Measurements from ENCODE around the gene EPB41L4B.
"Not testable (repeated sequence)": the region's sequence is repeated elsewhere in the genome, so short reads cannot be mapped to it uniquely, and the experiment has no call there.

The EPB41L4B gene

DNA sequence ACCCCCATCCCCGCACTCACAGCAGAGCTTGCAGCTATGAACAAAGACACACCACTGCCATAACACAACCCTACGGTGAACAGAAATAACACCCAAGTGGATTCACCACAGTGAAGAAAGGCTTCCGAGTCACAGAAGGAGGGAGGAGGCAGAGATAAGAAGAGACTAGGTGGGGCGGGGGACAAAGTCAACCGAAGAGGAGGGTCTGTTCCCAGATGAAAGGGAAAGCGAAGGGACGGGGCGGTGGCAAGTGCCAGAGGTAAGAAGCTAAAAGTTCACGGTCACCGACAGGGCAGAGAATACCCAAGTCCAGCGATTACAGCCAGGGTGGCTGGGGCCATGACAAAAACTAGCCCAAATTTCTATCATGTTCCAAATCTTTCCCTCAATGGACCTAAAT, 21.0 kb downstream of the EPB41L4B start:
- 91 to 97% methylated on average over 10 to 11 of the region's 11 CpGs for WGBS, 2 experiments (ENCODE audit: insufficient coverage in 2 of 2)
- H3K4me1 ChIP-seq (ENCODE audit: control insufficient read depth, insufficient read depth, low read length, poor library complexity, severe bottlenecking): no peaks in the 10 kb centered on the region
- no peaks in the 10 kb centered on the region for H3K36me3 ChIP-seq (ENCODE audit: control insufficient read depth, insufficient read depth, low read length)
- no peaks in the 10 kb centered on the region for H3K9me3 ChIP-seq (ENCODE audit: control insufficient read depth, low read length)
- no peak overlapping the region for H3K27ac ChIP-seq (ENCODE audit: low read depth, low read length, severe bottlenecking)
- no peak overlapping the region for H3K4me3 ChIP-seq (ENCODE audit: extremely low read depth, insufficient read depth, low read length, poor library complexity, severe bottlenecking)

DNA sequence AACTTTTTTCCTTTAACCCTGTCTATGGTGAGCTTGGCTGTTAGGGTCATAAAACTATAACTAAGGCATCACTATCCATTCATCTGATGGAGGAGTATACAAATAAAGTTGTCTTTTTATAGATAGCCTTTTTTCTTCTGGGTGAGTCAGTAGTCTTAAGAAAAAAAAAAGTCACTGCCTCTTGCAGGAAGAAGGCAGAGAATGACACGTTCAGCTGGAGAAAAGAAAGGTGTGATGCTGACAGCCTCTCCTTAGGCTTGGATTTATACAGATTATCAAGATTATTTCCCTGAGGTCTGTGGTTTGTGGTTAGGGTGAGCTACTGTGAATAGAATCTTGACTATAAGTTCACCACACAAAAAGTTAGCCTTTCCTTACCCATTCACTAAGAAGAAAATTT, 23.0 kb downstream of the EPB41L4B start:
- H3K36me3 ChIP-seq (ENCODE audit: control insufficient read depth, insufficient read depth, low read length): no peaks in the 10 kb centered on the region
- no CpG with 5 or more reads among the region's 1 CpG for WGBS, 2 experiments (ENCODE audit: insufficient coverage in 2 of 2)
- no peak overlapping the region for H3K27ac ChIP-seq (ENCODE audit: low read depth, low read length, severe bottlenecking)
- no peak overlapping the region for H3K4me3 ChIP-seq (ENCODE audit: extremely low read depth, insufficient read depth, low read length, poor library complexity, severe bottlenecking)
- H3K9me3 ChIP-seq (ENCODE audit: control insufficient read depth, low read length): no peaks in the 10 kb centered on the region
- no peaks in the 10 kb centered on the region for H3K4me1 ChIP-seq (ENCODE audit: control insufficient read depth, insufficient read depth, low read length, poor library complexity, severe bottlenecking)

DNA sequence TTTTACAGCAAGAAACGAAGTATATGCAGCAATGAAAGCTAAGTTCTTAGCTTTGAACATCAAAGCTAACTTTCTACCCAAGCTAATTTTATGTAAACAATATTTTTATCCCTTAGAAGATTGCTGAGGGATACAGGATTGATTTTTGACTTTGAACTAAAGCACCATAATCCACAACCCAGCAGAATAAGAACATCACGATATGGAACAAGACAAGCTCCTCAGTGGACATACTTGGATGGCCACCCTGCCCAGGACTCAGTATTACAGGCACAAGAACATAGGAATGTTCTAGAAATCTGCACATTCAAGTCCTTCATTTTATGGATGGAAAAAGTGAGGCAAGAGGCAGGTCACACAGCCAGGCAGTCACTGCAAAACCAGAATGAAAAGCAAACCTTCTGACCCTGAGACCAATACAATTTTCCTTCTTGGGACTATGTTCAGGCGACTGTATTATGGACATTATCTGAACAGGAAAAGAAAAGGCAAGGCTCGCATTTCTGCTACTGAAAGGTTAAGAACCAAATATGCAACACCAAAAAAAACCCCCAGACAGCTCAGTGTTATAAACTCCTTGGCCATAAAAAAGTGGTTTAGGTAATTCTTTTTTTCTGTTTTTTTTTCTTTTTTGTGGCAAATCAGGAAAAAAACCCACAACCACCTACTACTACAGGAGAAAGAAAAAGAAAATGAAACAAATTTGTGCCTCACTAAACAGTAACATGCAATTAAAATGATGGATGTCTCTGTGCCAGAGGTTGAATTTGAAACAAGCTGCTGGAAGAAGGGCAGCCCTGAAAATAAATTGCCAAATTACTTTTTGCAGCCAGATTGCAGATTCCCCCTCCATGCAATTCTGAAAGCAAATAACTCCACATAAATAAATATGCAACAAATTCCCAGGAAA, 25.4 kb downstream of the EPB41L4B start:
- Histone ChIP-seq H3K36me3 (ENCODE audit: control insufficient read depth, insufficient read depth, low read length) (no peaks in the 10 kb centered on the region), H3K9me3 (ENCODE audit: control insufficient read depth, low read length) (no peaks in the 10 kb centered on the region), H3K27ac (ENCODE audit: low read depth, low read length, severe bottlenecking) (no peak overlapping the region), H3K4me3 (ENCODE audit: extremely low read depth, insufficient read depth, low read length, poor library complexity, severe bottlenecking) (no peak overlapping the region), H3K4me1 (ENCODE audit: control insufficient read depth, insufficient read depth, low read length, poor library complexity, severe bottlenecking) (no peaks in the 10 kb centered on the region)
- no CpG with 5 or more reads among the region's 4 CpGs for WGBS, 2 experiments (ENCODE audit: insufficient coverage in 2 of 2)

DNA sequence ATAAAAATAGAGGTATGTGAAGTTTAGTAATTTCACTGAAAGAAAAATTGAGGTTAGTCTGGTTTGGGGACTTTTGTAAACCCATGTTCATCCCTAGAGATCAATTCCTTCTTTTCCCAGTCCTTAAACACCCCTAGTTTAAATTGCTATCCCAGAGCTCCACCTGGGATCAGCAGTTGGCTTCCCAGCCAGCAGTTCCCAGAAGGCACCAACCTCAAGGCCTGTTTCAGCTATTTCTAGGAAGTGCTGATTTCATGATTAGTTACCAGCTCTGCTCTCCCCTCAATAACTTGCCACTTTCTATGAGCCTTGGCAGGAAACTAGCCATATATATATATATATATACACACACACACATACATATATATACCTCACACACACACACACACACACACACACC, 30.5 kb downstream of the EPB41L4B start:
- no peak overlapping the region for H3K4me3 ChIP-seq (ENCODE audit: extremely low read depth, insufficient read depth, low read length, poor library complexity, severe bottlenecking)
- no peaks in the 10 kb centered on the region for H3K36me3 ChIP-seq (ENCODE audit: control insufficient read depth, insufficient read depth, low read length)
- no peaks in the 10 kb centered on the region for H3K9me3 ChIP-seq (ENCODE audit: control insufficient read depth, low read length)
- no peak overlapping the region for H3K27ac ChIP-seq (ENCODE audit: low read depth, low read length, severe bottlenecking)
- H3K4me1 ChIP-seq (ENCODE audit: control insufficient read depth, insufficient read depth, low read length, poor library complexity, severe bottlenecking): no peaks in the 10 kb centered on the region

DNA sequence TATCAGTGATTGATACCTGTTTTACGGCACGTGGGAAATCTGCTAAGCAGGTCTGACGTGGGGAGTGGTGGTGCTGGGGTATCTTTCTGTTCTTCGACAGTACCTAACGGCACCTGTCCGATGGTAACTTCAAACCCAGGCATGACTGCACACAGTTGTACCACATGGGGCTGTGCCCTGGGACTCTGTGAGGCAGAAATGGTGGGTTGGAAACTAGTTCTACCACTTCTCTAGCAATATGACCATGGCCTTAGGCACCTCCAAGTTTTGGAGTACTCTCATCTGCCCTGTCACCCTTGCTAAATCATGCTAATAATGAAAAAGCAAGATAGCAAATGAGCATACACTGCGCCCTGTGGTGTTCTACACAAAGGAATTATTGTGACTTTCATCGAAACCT, 30.9 kb downstream of the EPB41L4B start:
- H3K9me3 ChIP-seq (ENCODE audit: control insufficient read depth, low read length): no peaks in the 10 kb centered on the region
- no peak overlapping the region for H3K4me3 ChIP-seq (ENCODE audit: extremely low read depth, insufficient read depth, low read length, poor library complexity, severe bottlenecking)
- 87 to 97% methylated on average over 4 of the region's 8 CpGs for WGBS, 2 experiments (ENCODE audit: insufficient coverage in 2 of 2)
- no peaks in the 10 kb centered on the region for H3K36me3 ChIP-seq (ENCODE audit: control insufficient read depth, insufficient read depth, low read length)
- no peak overlapping the region for H3K27ac ChIP-seq (ENCODE audit: low read depth, low read length, severe bottlenecking)
- no peaks in the 10 kb centered on the region for H3K4me1 ChIP-seq (ENCODE audit: control insufficient read depth, insufficient read depth, low read length, poor library complexity, severe bottlenecking)

DNA sequence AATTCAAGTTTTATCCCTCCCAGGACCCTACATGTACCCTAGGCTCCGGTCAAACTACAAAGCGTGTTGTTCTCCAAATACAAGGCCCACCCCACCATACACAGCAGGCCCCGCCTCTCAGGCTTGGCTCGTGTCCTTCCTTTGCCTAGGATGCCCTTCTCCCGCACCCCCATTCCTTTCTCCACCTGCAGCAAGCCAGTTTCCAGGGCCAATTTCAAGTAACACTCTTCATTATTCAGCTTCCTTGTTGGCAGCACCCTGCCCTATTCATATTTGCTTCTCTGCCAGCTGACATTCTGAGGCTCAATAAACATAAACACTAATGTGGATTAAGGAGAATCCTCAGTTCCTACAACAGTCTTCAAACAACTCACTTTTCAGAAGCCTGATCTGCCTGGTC, 31.7 kb downstream of the EPB41L4B start:
- H3K4me1 ChIP-seq (ENCODE audit: control insufficient read depth, insufficient read depth, low read length, poor library complexity, severe bottlenecking): no peaks in the 10 kb centered on the region
- no peak overlapping the region for H3K4me3 ChIP-seq (ENCODE audit: extremely low read depth, insufficient read depth, low read length, poor library complexity, severe bottlenecking)
- H3K9me3 ChIP-seq (ENCODE audit: control insufficient read depth, low read length): no peaks in the 10 kb centered on the region
- H3K27ac ChIP-seq (ENCODE audit: low read depth, low read length, severe bottlenecking): no peak overlapping the region
- no peaks in the 10 kb centered on the region for H3K36me3 ChIP-seq (ENCODE audit: control insufficient read depth, insufficient read depth, low read length)
- WGBS, 2 experiments (ENCODE audit: insufficient coverage in 2 of 2): 90 to 93% methylated on average over 5 of the region's 5 CpGs

DNA sequence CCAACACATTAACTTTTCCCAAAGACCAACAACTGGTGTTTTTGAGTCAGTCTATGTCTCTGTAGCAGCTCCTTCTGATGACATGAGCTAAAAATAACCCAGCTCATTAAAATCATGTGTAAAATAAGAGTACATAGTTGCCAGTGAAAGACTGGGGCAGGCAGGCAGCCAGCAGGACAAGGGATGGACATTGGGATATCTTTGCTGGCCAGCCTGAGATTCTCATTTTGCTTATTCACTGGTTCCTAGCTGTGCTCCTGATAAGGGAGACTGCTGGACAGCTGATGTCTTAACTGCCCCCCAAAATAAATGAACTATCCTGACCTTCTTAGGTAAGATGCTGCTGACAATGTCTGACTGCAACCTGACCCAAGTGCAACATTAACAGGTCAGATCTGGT, 33.9 kb downstream of the EPB41L4B start:
- no peaks in the 10 kb centered on the region for H3K9me3 ChIP-seq (ENCODE audit: control insufficient read depth, low read length)
- no peak overlapping the region for H3K4me3 ChIP-seq (ENCODE audit: extremely low read depth, insufficient read depth, low read length, poor library complexity, severe bottlenecking)
- no peak overlapping the region for H3K27ac ChIP-seq (ENCODE audit: low read depth, low read length, severe bottlenecking)
- H3K4me1 ChIP-seq (ENCODE audit: control insufficient read depth, insufficient read depth, low read length, poor library complexity, severe bottlenecking): no peaks in the 10 kb centered on the region
- no peaks in the 10 kb centered on the region for H3K36me3 ChIP-seq (ENCODE audit: control insufficient read depth, insufficient read depth, low read length)

DNA sequence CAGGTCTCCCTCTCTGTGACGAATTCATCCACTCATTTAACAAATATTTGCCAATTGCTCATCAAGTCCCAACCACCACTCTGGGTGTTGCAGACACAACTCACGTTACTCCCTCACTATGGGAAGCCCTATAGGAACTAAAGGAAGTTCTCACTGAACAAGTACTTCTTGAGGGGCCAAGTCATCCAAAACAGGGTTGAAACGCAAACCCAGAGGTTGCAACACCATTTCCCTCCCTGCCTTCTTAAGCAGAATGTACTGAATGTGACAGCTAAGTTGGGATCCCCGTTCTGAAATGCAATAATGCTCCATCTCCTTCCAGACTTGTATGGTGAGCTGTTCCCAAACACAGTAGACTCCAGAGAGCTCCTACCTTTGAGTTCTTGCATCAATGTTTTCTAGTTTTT, 34.3 kb downstream of the EPB41L4B start:
- Histone ChIP-seq H3K4me1 (ENCODE audit: control insufficient read depth, insufficient read depth, low read length, poor library complexity, severe bottlenecking) (no peaks in the 10 kb centered on the region), H3K4me3 (ENCODE audit: extremely low read depth, insufficient read depth, low read length, poor library complexity, severe bottlenecking) (no peak overlapping the region), H3K9me3 (ENCODE audit: control insufficient read depth, low read length) (no peaks in the 10 kb centered on the region), H3K27ac (ENCODE audit: low read depth, low read length, severe bottlenecking) (no peak overlapping the region), H3K36me3 (ENCODE audit: control insufficient read depth, insufficient read depth, low read length) (no peaks in the 10 kb centered on the region)
- WGBS, 2 experiments (ENCODE audit: insufficient coverage in 2 of 2): 85 to 91% methylated on average over 4 of the region's 4 CpGs

DNA sequence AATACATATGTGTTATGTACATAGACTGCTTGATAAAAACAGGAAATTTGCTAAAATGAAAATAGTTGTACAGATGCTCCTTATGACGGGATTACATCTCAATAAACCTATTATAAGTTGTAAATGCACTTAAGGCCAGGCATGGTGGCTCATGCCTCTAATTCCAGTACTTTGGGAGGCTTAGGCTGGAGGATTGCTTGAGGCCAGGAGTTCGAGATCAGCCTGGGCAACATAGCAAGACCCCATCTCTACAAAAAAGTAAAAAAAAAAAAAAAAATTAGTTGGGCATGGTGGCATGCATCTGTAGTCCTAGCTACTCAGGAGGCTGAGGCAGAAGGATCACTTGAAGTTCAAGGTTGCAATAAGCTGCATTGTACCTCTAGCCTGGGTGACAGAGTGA, 37.2 kb downstream of the EPB41L4B start:
- not testable (repeated sequence) for H3K4me1 ChIP-seq (ENCODE audit: control insufficient read depth, insufficient read depth, low read length, poor library complexity, severe bottlenecking); H3K4me3 ChIP-seq (ENCODE audit: extremely low read depth, insufficient read depth, low read length, poor library complexity, severe bottlenecking); H3K9me3 ChIP-seq (ENCODE audit: control insufficient read depth, low read length); H3K27ac ChIP-seq (ENCODE audit: low read depth, low read length, severe bottlenecking); H3K36me3 ChIP-seq (ENCODE audit: control insufficient read depth, insufficient read depth, low read length)
- no CpG with 5 or more reads among the region's 2 CpGs for WGBS, 2 experiments (ENCODE audit: insufficient coverage in 2 of 2)

DNA sequence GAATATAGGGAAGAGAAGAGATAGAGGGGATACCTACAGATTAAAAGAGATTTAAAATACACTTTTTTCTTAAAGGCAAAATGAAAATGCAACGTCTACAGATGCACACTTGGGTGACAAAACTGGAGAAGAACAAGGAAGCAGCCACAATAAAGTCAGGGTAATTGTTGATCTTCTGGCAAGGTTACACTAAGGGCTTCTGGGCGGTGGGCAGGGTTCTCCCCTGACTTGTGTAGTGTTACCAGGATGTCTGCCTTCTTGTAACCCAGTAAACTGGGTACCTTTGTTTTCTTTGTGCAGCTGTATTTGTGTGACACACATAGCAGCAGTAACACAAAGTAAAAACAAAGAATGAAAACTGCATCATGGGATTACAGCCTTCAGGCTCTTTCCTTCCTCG, 37.8 kb downstream of the EPB41L4B start:
- 80 to 95% methylated on average over 1 to 2 of the region's 3 CpGs for whole genome bisulfite sequencing, 2 experiments (ENCODE audit: insufficient coverage in 2 of 2)
- Histone ChIP-seq H3K36me3 (ENCODE audit: control insufficient read depth, insufficient read depth, low read length) (no peaks in the 10 kb centered on the region), H3K4me1 (ENCODE audit: control insufficient read depth, insufficient read depth, low read length, poor library complexity, severe bottlenecking) (no peaks in the 10 kb centered on the region), H3K27ac (ENCODE audit: low read depth, low read length, severe bottlenecking) (no peak overlapping the region), H3K4me3 (ENCODE audit: extremely low read depth, insufficient read depth, low read length, poor library complexity, severe bottlenecking) (no peak overlapping the region), H3K9me3 (ENCODE audit: control insufficient read depth, low read length) (no peaks in the 10 kb centered on the region)

DNA sequence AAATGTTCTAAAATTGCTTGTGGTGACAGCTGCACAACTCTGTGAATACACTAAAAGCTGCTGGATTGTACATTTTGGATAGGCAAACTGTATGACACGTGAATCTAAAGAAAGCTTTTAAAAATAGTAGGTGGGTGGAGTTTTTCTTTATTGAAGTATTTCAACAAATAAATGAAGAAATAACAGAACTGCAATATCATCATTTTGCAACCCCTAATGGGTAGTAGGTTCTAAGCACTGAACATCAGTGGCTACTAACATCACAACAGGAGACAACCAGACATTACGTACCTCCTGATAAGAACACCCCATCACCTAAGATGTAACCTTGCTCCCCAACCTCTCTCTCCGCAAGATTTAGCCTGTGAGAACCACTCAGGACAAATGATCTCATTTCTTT, 38.6 kb downstream of the EPB41L4B start:
- WGBS, 2 experiments (ENCODE audit: insufficient coverage in 2 of 2): 88% methylated on average over 1 of the region's 3 CpGs; no CpG with 5 or more reads in 1 of the 2 experiments
- no peak overlapping the region for H3K27ac ChIP-seq (ENCODE audit: low read depth, low read length, severe bottlenecking)
- H3K9me3 ChIP-seq (ENCODE audit: control insufficient read depth, low read length): no peaks in the 10 kb centered on the region
- no peaks in the 10 kb centered on the region for H3K4me1 ChIP-seq (ENCODE audit: control insufficient read depth, insufficient read depth, low read length, poor library complexity, severe bottlenecking)
- H3K4me3 ChIP-seq (ENCODE audit: extremely low read depth, insufficient read depth, low read length, poor library complexity, severe bottlenecking): no peak overlapping the region
- H3K36me3 ChIP-seq (ENCODE audit: control insufficient read depth, insufficient read depth, low read length): no peaks in the 10 kb centered on the region
